Natural killer cell (primary cell): Measurements from ENCODE around the gene PEBP1. TPM values are rescaled to one million over a fixed set of nuclear protein-coding genes. Genes with fewer than 3 reads are reported as not detected.

Experiments
- ATAC-seq, 3 donors: fragments of 150-1000 bp in 2 of 3; fragments of 200-7000 bp in 1 of 3; cut with Tn5 transposase; 1 replicate in 1 of 3; 2 replicates in 2 of 3; pipeline ENCODE4 v1.10.0; 2021; ENCODE audit warnings: mild to moderate bottlenecking in 2 of 3, moderate library complexity in 2 of 3
- DNase-seq, 2 donors: peaks; one replicate each; pipeline versions ENCODE4 v3.0.0 to v3.0.0-alpha.2; 2013 to 2021; ENCODE audit warnings: mixed read lengths in 1 of 2
- H3K27ac ChIP-seq: one replicate; pipeline ENCODE4 v1.5.1; 2013; ENCODE audit warnings: mild to moderate bottlenecking, low read length
- H3K27me3 ChIP-seq: one replicate; pipeline ENCODE4 v1.6.1; 2013; ENCODE audit warnings: low read length; ENCODE audit not compliant: control insufficient read depth, insufficient read depth
- H3K36me3 ChIP-seq: one replicate; pipeline ENCODE4 v1.6.1; 2013; ENCODE audit warnings: low read length; ENCODE audit not compliant: control insufficient read depth, insufficient read depth
- H3K4me1 ChIP-seq: one replicate; pipeline ENCODE4 v1.6.1; 2013; ENCODE audit warnings: low read length; ENCODE audit not compliant: control insufficient read depth, insufficient read depth
- H3K4me3 ChIP-seq: one replicate; pipeline ENCODE4 v1.5.1; 2013; ENCODE audit warnings: low read length
- H3K9me3 ChIP-seq: one replicate; pipeline ENCODE4 v1.6.1; 2013; ENCODE audit warnings: low read length; ENCODE audit not compliant: control insufficient read depth, insufficient read depth
- H3K27ac Mint-ChIP-seq, 2 donors: one replicate each; pipeline ENCODE4 v1.8.0; 2022; ENCODE audit warnings: mild to moderate bottlenecking in 2 of 2, mixed read lengths in 2 of 2, moderate library complexity in 1 of 2
- H3K27me3 Mint-ChIP-seq, 2 donors: one replicate each; pipeline ENCODE4 v1.8.0; 2022; ENCODE audit warnings: low read depth in 2 of 2, mixed read lengths in 2 of 2
- H3K36me3 Mint-ChIP-seq: one replicate; pipeline ENCODE4 v1.8.0; 2022; ENCODE audit warnings: mixed read lengths
- H3K4me1 Mint-ChIP-seq, 2 donors: one replicate each; pipeline ENCODE4 v1.8.0; 2022; ENCODE audit warnings: mixed read lengths in 2 of 2
- H3K4me3 Mint-ChIP-seq: one replicate; pipeline ENCODE4 v1.8.0; 2022; ENCODE audit warnings: mild to moderate bottlenecking, moderate library complexity, mixed read lengths
- H3K9me3 Mint-ChIP-seq, 2 donors: one replicate each; pipeline ENCODE4 v1.8.0; 2022; ENCODE audit warnings: mixed read lengths in 2 of 2
- WGBS: methylation state at CpG from one replicate; pipeline ENCODE4 v1.1.7; 2013; ENCODE audit warnings: missing lambda C conversion rate; ENCODE audit not compliant: insufficient coverage; 5-methylcytosine and 5-hydroxymethylcytosine counted together
- intact Hi-C: fragments of 100-400 bp; cut with micrococcal nuclease; formaldehyde crosslinking; loops from one replicate; pipeline ENCODE4 v1.14.2; 2022
- total RNA-seq, 4 donors: library from RNA; stranded (reverse); fragments of 120-200 nt in 1 of 4; gene quantifications; one replicate each; pipeline versions ENCODE4 v1.2.3 to v1.2.4, GENCODE V29; 2013 to 2022
- TF ChIP-seq, protein P1 (sequence below): fragments of 200-600 bp; IDR thresholded peaks from one replicate; pipeline ENCODE4 v1.8.0; 2022; ENCODE audit warnings: antibody characterized with exemption

Gene PEBP1
- total RNA-seq, 3 donors from 2014 or later (not counting 1 experiment from before 2014, with no cell fraction given): 38.0 to 54.0 (median 41.4) TPM

DNA sequence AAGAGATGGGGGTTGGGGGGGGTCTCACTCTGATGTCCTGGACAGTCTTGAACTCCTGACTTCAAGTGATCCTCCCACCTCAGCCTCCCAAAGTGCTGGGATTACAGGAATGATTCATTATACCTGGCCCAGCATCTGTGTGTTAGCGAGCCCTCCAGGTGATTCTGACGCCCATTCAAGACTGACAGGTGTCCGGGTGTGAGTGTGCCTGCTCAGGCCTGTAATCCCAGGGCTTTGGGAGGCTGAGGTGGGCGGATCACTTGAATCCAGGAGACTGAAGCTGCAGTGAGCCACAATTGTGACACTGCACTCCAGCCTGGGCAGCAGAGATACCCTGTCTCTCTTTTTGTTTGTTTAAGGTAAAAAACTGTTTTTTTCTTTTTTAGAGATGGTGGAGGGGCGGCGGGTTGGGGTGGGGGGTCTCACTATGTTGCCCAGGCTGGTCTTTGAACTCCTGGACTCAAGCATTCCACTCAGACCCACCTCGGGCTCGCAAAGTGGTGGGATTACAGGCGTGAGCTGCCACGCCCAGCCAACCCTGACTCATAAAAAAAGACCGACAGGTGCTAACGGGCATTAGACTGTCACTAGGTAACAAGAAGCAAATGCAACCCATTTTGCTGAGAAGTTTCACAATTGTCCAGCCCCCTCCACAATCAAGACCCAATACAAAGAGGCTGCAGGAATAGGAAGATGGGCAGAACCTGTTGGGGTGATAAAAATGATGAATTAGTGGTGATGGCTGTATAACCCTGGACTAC, 36.8 kb upstream of the PEBP1 start:
- H3K4me3 Mint-ChIP-seq: no peak overlapping the region
- H3K36me3 Mint-ChIP-seq: no peaks in the 10 kb centered on the region
- peaks cover 5 to 8% of the 10 kb centered on the region in 2 donors for H3K4me1 Mint-ChIP-seq
- Histone ChIP-seq H3K27me3 (peaks cover 18% of the 10 kb centered on the region), H3K9me3 (no peaks in the 10 kb centered on the region), H3K4me1 (peaks cover 10% of the 10 kb centered on the region), H3K36me3 (no peaks in the 10 kb centered on the region), H3K4me3 (no peak overlapping the region), H3K27ac (no peak overlapping the region)
- no peak overlapping the region for H3K27ac Mint-ChIP-seq
- no peaks in the 10 kb centered on the region for H3K9me3 Mint-ChIP-seq
- intact Hi-C loops: no loop called here
- peaks cover 9 to 22% of the 10 kb centered on the region in 2 donors for H3K27me3 Mint-ChIP-seq
- ATAC-seq: no peak
- TF ChIP-seq, protein P1, sequence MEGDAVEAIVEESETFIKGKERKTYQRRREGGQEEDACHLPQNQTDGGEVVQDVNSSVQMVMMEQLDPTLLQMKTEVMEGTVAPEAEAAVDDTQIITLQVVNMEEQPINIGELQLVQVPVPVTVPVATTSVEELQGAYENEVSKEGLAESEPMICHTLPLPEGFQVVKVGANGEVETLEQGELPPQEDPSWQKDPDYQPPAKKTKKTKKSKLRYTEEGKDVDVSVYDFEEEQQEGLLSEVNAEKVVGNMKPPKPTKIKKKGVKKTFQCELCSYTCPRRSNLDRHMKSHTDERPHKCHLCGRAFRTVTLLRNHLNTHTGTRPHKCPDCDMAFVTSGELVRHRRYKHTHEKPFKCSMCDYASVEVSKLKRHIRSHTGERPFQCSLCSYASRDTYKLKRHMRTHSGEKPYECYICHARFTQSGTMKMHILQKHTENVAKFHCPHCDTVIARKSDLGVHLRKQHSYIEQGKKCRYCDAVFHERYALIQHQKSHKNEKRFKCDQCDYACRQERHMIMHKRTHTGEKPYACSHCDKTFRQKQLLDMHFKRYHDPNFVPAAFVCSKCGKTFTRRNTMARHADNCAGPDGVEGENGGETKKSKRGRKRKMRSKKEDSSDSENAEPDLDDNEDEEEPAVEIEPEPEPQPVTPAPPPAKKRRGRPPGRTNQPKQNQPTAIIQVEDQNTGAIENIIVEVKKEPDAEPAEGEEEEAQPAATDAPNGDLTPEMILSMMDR: no peak
- 74% methylated on average over 12 of the region's 12 CpGs for WGBS
- DNase-seq: no peak

- Mint-ChIP-seq H3K36me3 (no peaks in the 10 kb centered on the region), H3K27ac (no peak overlapping the region)
Observed at GRCh38 chr12:118101051-118101450, 34.9 kb upstream of the PEBP1 start.

GRCh38 chr12:118102070-118102469, 33.9 kb upstream of the PEBP1 start:
- Mint-ChIP-seq H3K9me3 (no peaks in the 10 kb centered on the region), H3K27ac (no peak overlapping the region), H3K36me3 (no peaks in the 10 kb centered on the region), H3K27me3 (peaks cover 20 to 22% of the 10 kb centered on the region in 2 donors), H3K4me3 (no peak overlapping the region), H3K4me1 (peaks cover 10 to 14% of the 10 kb centered on the region in 2 donors)
- Histone ChIP-seq H3K36me3 (no peaks in the 10 kb centered on the region), H3K9me3 (no peaks in the 10 kb centered on the region), H3K4me1 (peaks cover 14% of the 10 kb centered on the region), H3K27ac (no peak overlapping the region), H3K4me3 (no peak overlapping the region), H3K27me3 (peaks cover 22% of the 10 kb centered on the region)
- no peak for DNase-seq
- WGBS: 95% methylated on average over 6 of the region's 6 CpGs
- intact Hi-C loops: no loop called here
- TF ChIP-seq, protein P1: no peak
- no peak for ATAC-seq

More at GRCh38 chr12:118101051-118101450, 34.9 kb upstream of the PEBP1 start:
- DNase-seq: no peak
- no peak for ATAC-seq
- TF ChIP-seq, protein P1: no peak
- Mint-ChIP-seq H3K4me1 (peaks cover 10 to 14% of the 10 kb centered on the region in 2 donors), H3K27me3 (peaks cover 17 to 22% of the 10 kb centered on the region in 2 donors), H3K4me3 (no peak overlapping the region), H3K9me3 (no peaks in the 10 kb centered on the region)
- WGBS: 85% methylated on average over 2 of the region's 3 CpGs
- H3K4me3 ChIP-seq: no peak overlapping the region
- intact Hi-C loops: no loop called here
- peaks cover 14% of the 10 kb centered on the region for H3K4me1 ChIP-seq
- H3K27me3 ChIP-seq: peaks cover 22% of the 10 kb centered on the region
- H3K27ac ChIP-seq: no peak overlapping the region
- no peaks in the 10 kb centered on the region for H3K9me3 ChIP-seq
- H3K36me3 ChIP-seq: no peaks in the 10 kb centered on the region
